Cerebellar cortex (tissue), 1 donor: ENCODE results near the gene NSUN6.
A peak's percentile ranks its signal among the peaks of the same experiment; 100 is the strongest.

Experiments used
- DNase-seq: peaks from one replicate; pipeline ENCODE4 v3.0.0-alpha.2; 2015; ENCODE audit warnings: low spot score

The NSUN6 gene

GRCh38 chr10:18563003-18563726 is 88.2 kb downstream of the NSUN6 start:
- no peak for DNase-seq

DNA sequence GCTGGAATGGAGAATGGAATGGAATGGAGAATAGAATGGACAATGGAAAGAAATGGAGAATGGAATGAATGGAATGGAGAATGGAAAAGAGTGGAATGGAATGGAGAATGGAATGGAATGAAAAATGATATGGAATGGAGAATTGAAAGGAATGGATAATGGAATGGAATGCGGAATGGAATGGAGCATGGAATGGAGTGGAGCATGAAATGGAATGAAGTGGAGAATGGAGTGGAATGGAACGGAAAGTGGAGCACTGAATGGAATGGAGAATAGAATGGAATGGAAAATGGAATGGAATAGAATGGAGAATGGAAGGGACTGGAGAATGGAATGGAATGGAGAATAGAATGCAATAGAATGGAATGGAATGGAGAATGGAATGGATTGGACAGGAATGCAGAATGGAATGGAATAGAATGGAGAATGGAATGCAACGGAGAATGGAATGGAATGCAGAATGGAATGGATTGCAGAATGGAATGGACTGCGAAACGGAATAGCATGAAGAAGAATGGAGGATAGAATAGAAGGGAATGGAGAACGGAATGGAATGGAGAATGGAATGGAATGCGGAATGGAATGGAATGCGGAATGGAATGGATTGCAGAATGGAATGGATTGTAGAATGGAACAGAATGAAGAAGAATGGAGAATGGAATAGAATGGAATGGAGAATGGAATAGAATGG is 89.4 kb downstream of the NSUN6 start:
- DNase-seq = no peak

DNA sequence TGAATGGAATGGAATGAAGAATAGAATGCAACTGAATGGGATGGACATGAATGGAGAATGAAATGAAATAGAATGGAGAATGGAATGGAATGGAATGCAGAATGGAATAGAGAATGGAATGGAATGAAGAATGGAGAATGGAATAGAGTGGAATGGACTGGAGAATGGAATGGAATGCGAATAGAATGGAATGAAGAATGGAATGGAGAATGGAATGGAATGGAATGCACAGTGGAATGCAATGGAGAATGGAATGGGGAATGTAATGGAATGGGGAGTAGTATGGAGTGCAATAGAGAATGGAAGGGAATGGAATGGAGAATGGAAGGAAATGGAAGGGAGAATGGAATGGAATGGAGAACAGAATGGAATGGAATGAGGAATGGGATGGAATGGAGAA is 93.4 kb downstream of the NSUN6 start:
- DNase-seq = no peak

DNA sequence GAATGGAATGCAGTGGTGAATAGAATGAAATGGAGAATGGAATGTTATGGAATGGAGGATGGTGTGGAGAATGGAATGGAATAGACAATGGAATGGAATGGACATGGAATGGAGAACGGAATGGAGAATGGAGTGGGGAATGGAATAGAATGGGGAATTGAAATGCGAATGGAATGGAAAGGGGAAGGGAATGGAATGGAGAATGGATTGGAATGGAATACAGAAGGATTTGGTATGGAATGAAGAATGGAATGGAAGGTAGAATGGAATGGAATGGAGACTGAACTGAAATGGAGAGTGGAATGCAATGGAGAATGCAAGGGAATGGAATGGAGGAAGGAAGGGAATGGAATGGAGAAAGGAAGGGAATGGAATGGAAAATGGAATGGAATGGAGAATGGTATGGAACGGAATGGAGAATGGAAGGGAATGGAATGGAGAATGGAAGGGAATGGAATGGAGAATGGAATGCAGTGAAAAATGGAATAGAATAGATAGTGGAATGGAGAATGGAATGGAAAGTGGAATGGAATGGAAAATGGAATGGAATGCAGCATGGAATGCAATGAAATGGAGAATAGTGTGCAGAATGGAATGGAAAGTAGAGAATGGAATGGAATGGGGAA is 94.8 kb downstream of the NSUN6 start:
- no peak for DNase-seq

DNA sequence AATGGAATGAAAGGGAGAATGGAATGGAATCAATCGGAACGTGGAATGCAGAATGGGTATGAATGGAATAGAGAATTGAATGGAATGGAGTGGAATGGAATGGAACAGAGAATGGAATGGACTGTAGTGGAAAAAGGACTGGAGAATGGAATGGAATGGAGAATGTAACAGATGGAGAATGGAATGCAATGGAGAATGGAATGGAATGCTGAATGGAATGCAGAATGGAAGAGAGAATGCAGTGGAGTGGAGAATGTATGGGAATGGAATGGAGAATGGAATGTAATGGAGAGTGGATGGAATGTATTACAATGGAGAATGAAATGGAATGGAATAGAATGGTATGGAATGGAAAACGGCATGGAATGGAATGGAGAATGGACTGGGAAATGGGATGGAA is 96.9 kb downstream of the NSUN6 start:
- DNase-seq = no peak

- DNase-seq = no peak
These were observed 99.9 kb downstream of the NSUN6 start for GRCh38 chr10:18551473-18551872.

DNA sequence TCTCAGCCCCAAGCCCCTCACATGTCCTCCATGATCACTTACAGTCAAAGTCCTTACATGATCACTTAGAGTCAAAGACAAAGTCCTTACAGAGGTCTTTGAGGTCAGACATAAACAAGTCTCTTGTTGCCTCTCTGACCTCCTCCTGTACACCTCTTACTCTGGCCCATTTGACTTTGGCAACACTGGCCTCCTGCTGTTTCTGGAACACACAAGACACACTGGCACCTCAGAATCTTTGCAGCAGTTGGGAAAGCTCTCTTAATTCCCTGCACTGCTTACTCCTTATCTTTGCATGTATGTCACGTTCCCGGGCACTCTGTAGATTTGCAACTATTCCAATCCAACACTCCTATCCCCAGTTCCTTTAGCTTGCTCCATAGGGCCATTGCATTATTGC is 102.3 kb downstream of the NSUN6 start:
- no peak for DNase-seq

- no peak for DNase-seq
These were observed 105.6 kb downstream of the NSUN6 start for GRCh38 chr10:18545621-18546305.

DNA sequence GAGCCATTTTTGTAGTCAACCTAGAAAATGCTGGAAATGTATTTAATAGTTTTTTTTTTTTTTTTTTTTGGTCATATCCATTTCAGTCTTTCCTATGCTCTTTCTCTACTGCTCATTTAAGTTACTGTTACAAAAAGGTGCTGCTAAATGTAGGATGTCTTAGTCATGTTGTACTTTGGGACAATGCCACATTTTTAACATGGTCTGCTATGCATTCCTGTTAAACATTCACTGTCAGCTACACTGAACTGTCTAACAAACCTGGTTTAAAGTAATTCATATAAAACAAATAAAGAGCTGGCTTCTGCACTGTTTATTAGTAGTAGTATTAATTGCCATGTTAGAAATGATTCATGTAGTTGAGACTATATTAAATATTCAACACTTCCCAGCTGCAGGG is 108.6 kb downstream of the NSUN6 start:
- no peak for DNase-seq

GRCh38 chr10:18540195-18540594 is 111.2 kb downstream of the NSUN6 start:
- DNase-seq = no peak

DNA sequence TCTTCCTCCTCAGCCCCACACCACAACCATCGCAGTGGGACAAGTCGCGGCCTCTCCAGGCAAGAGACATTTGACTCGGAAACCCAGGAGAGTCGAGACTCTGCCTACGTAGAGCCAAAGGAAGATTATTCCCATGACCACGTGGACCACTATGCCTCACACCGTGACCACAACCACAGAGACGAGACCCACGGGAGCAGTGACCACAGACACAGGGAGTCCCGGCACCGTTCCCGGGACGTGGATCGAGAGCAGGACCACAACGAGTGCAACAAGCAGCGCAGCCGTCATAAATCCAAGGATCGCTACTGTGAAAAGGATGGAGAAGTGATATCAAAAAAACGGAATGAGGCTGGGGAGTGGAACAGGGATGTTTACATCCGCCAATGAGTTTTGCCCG is 112.1 kb downstream of the NSUN6 start:
- DNase-seq = no peak

- DNase-seq = no peak
These were observed 117.5 kb downstream of the NSUN6 start for GRCh38 chr10:18533896-18534295.

GRCh38 chr10:18532881-18533535 is 118.4 kb downstream of the NSUN6 start:
- peak; percentile 64 for DNase-seq

DNA sequence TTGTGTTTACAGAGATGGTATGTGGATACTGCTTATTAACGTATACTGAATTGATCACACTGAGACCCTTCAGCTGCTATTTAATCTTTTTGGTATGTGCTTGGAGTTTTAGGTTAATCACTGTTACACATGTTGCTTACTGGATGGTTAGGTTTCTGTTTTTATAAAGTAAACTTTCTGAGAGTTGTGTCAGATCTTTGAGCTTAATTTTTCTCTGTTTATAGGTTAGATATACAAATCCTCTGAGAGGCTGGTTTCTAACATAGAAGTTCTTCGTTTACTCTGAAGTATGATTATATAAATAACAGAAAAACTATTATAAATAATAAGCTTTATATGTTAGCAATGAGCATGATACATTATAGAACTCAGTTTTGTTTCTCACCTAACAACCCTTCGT is 123.1 kb downstream of the NSUN6 start:
- DNase-seq = no peak

DNA sequence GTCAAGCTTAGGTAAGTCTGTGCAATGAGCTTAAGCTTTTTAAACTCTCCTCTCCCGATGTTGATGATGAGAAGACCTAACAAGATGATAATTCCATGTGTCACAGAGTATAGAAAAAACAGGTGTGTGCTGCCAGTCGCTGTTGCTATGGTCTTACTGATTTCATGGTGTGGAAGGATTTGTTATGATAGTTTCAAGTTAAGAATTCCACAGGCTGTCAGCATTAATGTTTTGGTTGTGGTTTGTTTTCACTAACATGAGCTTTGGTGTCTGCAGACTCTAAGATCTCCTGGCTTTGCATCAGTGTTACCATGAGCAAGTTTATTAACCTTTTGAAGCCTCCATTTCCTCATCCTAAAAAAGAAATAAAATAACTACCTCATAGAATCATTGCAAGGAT is 123.7 kb downstream of the NSUN6 start:
- DNase-seq = no peak

GRCh38 chr10:18523858-18524257 is 127.5 kb downstream of the NSUN6 start:
- no peak for DNase-seq

DNA sequence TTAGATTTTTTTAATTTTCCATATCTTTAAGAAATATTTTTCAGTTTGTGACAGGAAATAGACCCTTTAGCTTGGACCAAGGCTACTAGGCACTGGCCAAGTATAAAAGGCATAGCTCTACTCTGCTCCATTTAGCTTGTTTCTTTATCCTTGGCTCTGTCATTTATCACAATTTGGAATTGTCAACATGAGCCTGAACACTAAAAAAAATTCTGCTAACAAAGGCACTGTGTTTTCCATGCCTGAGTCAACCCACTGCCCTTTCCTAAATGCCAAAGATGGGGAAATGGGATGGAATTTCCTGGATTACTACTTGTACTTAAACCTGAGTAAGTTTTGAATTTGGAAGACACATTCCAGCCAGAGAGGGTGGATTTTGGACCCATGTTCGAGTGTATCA is 128.4 kb downstream of the NSUN6 start:
- no peak for DNase-seq

DNA sequence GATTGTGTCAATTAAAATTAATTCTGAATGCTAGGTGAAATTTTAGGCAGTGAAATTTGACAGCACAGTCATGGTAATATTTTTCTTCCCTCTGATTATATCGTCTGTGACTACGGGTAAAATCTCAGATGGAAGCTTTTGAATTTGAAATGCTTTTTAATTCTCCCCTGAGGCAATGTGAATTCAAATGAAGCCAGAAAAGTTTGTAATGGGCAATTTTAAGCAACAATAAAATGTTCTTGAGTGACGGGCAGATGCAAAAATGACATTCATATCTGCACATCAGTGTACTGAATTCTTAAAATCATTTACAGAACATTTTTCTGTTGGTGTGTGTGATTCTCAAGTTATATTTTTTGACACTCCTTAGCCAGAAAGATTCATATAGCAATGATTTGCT is 134.5 kb downstream of the NSUN6 start:
- no peak for DNase-seq

- DNase-seq = no peak
These were observed 136.8 kb downstream of the NSUN6 start for GRCh38 chr10:18514537-18514936.

GRCh38 chr10:18508587-18508986 is 142.8 kb downstream of the NSUN6 start:
- DNase-seq = no peak

DNA sequence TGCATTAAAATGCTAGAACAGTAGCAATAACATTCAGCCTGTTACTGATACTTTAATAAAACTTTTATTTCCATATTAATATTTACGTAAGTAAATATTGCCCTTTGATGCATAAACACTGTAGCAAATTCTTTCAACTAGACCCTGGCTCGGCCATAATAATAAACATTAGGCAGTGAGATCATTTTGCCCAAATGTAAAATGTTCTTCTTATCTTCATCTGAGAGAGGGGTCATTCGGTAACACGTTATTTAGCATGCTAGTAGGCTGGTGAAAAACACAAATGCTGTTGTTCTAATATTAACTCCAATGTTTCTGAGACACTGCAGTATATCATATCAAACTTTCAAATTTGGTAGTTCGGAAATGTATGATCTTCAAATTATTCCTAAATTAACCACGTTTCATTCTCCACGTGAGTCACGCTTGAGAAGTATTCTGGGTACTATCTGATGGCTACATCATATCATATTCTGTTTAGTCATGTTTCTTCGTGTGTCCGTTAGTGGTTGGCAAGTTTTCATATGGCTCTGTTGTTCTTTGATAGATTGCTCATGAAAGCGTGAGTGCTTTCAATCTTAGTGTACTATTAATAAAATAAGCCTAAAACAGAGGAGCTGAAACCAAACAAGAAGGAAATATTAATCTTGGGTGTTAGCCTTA is 145.8 kb downstream of the NSUN6 start:
- DNase-seq = peak; percentile 59

- DNase-seq = peak; percentile 69
These were observed 147.2 kb downstream of the NSUN6 start for GRCh38 chr10:18504161-18504560.
